Urinary bladder (tissue), 4 donors: ENCODE data around the gene RASAL2. TPM values are rescaled to one million over a fixed set of nuclear protein-coding genes. Genes with fewer than 3 reads are reported as not detected.

Source experiments
- DNase-seq: peaks from one replicate; pipeline ENCODE4 v3.0.0-alpha.2; 2015; ENCODE audit errors: extremely low spot score
- H3K27ac ChIP-seq: one replicate; pipeline ENCODE4 v1.5.1; 2013; ENCODE audit warnings: low read depth, mild to moderate bottlenecking, moderate library complexity
- H3K36me3 ChIP-seq: one replicate; pipeline ENCODE4 v1.6.1; 2013; ENCODE audit warnings: mild to moderate bottlenecking, moderate library complexity; ENCODE audit not compliant: insufficient read depth
- H3K4me1 ChIP-seq: one replicate; pipeline ENCODE4 v1.6.1; 2013; ENCODE audit warnings: mild to moderate bottlenecking, moderate library complexity; ENCODE audit not compliant: insufficient read depth
- H3K4me3 ChIP-seq: one replicate; pipeline ENCODE4 v1.5.1; 2013; ENCODE audit warnings: low read depth, low read length
- WGBS: extraction: QIAGEN DNeasy Blood & Tissue Kit; methylation state at CpG from one replicate; pipeline ENCODE4 v1.1.7; 2013; 5-methylcytosine and 5-hydroxymethylcytosine counted together
- polyA plus RNA-seq: library from polyadenylated mRNA; stranded (reverse); fragments of 200-250 nt; gene quantifications from one replicate; pipeline ENCODE4 v1.2.3, GENCODE V29; 2013
- total RNA-seq: library from RNA; depleted of rRNA; stranded (reverse); fragments of >200 nt; gene quantifications from one replicate; pipeline ENCODE4 v1.2.3, GENCODE V29; 2014
- donor health status: healthy with polysubstance abuse.
- donor health status: healthy.

The RASAL2 gene
- total and polyA plus RNA-seq, 2 donors: 8.8 to 29.2 TPM

DNA sequence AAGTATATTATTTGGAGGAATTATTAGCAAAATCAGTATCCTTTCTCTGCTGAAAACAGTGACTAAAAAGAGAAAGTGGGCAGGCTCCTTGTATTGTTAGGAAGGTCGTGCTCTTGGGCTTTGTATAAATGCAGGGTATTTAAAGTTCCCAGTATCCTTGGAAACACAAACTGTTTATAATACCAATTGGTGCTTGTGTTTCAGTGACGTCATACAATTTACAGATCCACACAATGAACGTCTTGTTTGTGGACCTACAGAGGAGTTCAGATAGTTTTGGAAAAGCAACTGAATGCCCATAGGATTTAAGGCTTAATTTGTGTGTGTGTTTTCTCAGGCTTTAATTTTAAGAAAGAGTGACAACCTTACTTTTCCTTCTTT is 168.2 kb downstream of the RASAL2 start:
- no peak for DNase-seq
- Histone ChIP-seq H3K27ac (no peak overlapping the region), H3K4me1 (no peaks in the 10 kb centered on the region), H3K36me3 (no peaks in the 10 kb centered on the region), H3K4me3 (no peak overlapping the region)
- WGBS: 19% methylated on average over 3 of the region's 3 CpGs

DNA sequence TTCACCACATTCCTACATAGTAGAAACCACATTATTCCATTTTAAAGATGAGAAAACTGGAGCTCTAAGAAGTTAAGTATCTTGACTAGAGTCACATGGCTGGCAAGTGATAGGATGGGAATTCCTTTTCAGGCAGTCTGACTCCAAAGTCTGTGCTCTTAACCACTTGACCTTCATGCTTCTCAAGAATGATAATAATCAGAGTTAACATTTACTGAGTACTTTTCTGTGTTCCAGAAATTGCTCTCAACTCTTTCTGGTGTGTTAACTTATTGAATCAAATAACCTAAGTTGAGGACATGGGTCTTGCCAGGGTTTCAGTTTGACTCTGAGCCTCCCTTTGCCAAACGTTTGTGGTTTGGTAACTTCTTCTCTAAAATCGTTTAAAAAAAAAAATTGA is 169.4 kb downstream of the RASAL2 start:
- Histone ChIP-seq H3K27ac (no peak overlapping the region), H3K4me3 (no peak overlapping the region), H3K4me1 (no peaks in the 10 kb centered on the region), H3K36me3 (no peaks in the 10 kb centered on the region)
- DNase-seq: no peak
- WGBS: 47% methylated on average over 2 of the region's 2 CpGs

DNA sequence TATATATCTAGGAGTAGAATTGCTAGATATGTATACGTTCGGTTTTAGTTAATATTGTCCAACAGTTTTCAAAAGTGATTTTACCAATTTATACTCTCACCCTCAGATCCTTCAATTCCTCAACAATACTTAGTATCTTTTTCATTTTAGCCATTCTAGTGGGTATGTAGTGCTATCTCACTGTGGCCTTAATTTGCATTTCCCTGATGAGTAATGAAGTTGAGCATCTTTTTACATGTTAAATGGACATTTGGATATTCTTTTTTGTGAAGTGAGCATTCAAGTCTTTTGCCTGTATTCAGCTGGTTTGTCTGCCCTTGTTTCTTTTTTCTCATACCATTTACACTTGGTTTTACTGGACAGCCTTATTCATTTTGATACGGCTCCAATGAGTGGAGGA is 172.2 kb downstream of the RASAL2 start:
- 95% methylated on average over 3 of the region's 3 CpGs for WGBS
- H3K36me3 ChIP-seq: no peaks in the 10 kb centered on the region
- no peak overlapping the region for H3K4me3 ChIP-seq
- no peak overlapping the region for H3K27ac ChIP-seq
- no peak for DNase-seq
- H3K4me1 ChIP-seq: no peaks in the 10 kb centered on the region

DNA sequence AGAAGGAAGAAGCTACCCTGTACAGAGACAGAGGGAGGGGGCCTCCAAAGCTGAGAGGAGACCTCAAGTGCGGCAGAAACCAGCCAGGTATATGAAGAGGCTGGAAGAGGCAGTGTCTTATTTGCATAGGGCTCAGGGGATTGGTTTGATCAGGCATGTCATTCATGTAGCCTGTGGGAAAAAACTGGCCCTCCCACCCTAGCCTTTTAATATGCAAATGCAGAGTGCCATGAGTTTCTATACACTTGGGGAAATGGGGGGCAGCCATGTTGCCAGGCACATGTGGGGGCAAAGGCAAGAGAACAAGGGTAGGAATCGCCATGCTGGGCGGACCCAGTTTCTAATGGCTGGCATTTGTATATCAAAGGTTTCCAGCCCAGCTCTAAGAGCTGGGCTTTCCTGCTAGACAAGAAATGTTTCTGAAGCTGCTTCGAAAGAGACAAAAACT is 172.7 kb downstream of the RASAL2 start:
- 84% methylated on average over 4 of the region's 4 CpGs for WGBS
- no peak overlapping the region for H3K4me3 ChIP-seq
- DNase-seq: no peak

DNA sequence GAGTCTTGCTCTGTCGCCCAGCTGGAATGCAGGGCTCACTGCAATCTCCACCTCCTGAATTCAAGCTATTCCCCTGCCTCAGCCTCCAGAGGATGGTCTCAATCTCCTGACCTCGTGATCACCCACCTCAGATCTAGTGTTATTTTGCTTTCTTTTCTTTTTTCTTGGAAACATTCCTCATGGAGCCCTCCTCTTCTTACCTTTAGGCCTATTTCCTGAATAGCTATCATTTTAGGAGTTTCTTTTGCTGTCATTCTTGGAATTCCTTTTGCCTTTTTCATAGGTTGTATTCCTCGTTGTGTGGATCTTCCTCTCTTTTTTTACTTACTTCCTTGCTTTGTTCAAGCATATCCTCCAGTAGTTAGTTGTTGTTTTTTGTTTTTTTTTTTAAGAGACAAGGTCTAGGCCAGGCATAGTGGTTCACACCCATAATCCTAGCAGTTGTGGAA is 173.8 kb downstream of the RASAL2 start:
- no peak for DNase-seq
- Histone ChIP-seq H3K4me3 (no peak overlapping the region), H3K4me1 (no peaks in the 10 kb centered on the region), H3K36me3 (no peaks in the 10 kb centered on the region), H3K27ac (no peak overlapping the region)
- WGBS: 71% methylated on average over 3 of the region's 3 CpGs

More for the DNA sequence above, 172.7 kb downstream of the RASAL2 start:
- no peaks in the 10 kb centered on the region for H3K36me3 ChIP-seq
- H3K4me1 ChIP-seq: no peaks in the 10 kb centered on the region
- H3K27ac ChIP-seq: no peak overlapping the region

DNA sequence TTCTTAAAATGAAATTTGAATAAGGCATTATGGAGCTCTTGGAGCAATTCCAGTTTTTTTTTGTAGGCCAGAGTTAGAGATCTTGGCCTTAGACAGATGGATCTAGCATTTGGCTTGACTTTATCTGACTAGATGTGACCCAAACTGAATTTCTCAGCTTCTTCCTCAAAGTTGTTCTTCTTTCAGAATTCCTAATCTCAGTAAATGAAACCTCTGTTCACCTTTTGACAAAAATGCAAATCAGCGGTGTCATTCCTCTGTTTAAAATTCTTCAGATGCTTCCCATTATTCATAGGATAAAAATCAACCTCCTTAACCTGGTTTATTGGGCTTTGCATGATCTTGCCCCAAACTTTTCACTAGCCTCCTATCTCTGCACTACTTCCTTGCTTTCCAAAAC is 177.6 kb downstream of the RASAL2 start:
- Histone ChIP-seq H3K36me3 (no peaks in the 10 kb centered on the region), H3K27ac (no peak overlapping the region), H3K4me3 (no peak overlapping the region), H3K4me1 (no peaks in the 10 kb centered on the region)
- WGBS: 81% methylated on average over 1 of the region's 1 CpG
- no peak for DNase-seq

DNA sequence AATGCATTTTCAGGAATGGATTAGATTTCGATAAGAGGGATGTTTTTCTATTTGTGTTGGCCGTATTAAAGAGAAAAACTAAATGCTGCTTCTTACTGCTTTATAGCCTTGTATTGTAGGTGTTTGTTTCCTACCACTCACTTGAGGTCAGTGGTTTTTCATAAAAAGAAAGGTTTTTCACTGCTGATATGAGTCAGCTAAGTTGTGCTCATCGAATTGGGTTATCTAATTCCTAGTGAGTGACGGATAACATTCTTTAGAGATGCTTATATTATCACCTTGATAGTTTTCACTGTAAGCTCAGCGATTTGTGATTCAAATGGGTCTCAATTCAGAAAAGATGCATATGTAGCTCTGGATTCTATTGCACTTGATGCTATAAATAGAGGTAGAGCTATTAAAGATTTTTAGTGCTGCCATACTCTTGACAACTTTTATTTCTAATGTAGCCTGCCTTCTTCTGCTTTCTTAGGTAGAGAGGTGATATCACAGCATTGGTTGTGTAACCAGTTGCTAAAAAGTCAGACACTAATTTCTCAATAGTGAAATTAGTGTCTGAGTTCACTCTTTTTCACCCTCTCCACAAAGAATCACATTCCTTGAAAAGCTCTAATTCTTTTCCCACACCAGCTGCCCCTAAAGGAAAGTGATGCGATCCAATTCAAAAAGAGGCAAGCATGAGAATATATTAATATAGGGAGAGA is 180.0 kb downstream of the RASAL2 start:
- no peak for DNase-seq
- H3K27ac ChIP-seq: no peak overlapping the region
- H3K36me3 ChIP-seq: no peaks in the 10 kb centered on the region
- H3K4me3 ChIP-seq: no peak overlapping the region
- 83% methylated on average over 6 of the region's 6 CpGs for WGBS
- no peaks in the 10 kb centered on the region for H3K4me1 ChIP-seq

DNA sequence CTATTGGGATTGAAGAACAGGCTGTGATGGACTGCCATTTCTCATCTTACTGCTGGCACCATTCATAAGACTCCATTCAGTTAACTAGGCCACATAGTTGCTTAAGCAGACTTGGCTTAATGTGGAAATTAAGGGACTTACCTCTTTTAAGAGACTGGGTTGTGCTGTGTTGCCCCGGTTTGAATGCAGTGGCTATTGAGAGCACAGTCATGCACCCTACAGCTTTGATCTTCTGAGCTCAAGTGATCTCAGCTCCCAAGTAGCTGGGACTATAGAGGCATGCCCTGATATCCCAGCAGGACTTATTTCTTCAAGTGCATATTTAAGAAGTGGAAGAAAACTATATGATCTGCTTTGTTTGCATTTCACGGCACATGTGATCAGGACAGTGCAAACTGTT is 181.1 kb downstream of the RASAL2 start:
- no peaks in the 10 kb centered on the region for H3K36me3 ChIP-seq
- no peaks in the 10 kb centered on the region for H3K4me1 ChIP-seq
- H3K4me3 ChIP-seq: no peak overlapping the region
- H3K27ac ChIP-seq: no peak overlapping the region
- 91% methylated on average over 2 of the region's 2 CpGs for WGBS
- DNase-seq: no peak

DNA sequence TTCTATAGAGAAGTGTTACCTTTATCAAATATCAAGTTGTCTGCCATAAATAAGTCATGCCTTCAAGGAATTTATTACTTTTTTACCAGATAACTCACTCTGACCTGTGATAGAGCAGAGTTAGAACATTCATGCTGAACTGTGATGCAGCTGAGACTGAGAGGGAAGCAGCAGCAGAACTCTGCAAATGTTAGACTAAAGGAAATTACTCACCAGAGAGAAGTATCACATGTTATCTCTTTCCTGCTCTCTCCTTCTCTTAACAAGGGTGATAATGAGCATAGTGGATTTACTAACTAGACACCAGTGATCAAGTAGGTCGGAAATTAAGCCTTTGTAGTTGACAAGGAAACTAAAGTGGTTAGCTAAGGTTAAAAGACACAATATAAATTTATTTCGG is 181.6 kb downstream of the RASAL2 start:
- 84% methylated on average over 2 of the region's 2 CpGs for WGBS
- Histone ChIP-seq H3K36me3 (no peaks in the 10 kb centered on the region), H3K4me1 (no peaks in the 10 kb centered on the region), H3K4me3 (no peak overlapping the region), H3K27ac (no peak overlapping the region)
- no peak for DNase-seq

DNA sequence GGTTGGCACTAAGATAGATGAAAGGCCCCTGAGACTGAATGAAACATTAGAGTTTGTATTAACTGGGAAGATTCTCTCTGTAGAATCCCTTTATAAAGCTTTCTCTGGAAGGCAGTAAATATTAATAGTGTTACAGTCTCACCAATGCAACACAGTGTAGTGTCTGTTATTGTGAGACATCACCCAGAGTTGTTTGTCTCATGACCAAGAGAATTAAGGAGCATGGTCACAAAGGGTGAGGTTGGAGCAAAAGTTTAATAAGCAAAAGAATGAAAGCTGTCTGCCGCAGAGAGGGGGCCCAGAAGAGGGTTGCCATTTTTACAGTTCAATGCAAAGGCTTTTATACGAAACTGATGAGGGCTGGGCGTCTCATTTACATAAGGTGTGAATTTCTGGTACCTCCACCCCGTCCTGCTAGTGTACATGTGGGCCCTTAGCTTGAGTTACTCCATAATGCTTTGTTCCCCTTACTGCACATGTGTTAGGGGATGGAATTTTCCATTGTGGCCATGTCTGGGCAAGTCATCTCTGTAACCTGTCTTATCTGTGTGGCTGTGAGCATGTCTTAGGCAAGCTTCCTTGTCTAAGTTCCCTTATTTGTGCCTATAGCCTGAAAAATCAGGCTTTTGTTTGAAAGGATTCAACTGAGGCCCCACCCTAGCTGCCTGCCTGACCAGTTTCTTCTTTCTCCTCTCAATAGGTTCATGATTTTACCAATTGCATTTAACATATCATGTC is 184.1 kb downstream of the RASAL2 start:
- no peak for DNase-seq
- no peaks in the 10 kb centered on the region for H3K36me3 ChIP-seq
- H3K4me3 ChIP-seq: no peak overlapping the region
- H3K27ac ChIP-seq: no peak overlapping the region
- WGBS: 93% methylated on average over 4 of the region's 4 CpGs
- H3K4me1 ChIP-seq: no peaks in the 10 kb centered on the region

DNA sequence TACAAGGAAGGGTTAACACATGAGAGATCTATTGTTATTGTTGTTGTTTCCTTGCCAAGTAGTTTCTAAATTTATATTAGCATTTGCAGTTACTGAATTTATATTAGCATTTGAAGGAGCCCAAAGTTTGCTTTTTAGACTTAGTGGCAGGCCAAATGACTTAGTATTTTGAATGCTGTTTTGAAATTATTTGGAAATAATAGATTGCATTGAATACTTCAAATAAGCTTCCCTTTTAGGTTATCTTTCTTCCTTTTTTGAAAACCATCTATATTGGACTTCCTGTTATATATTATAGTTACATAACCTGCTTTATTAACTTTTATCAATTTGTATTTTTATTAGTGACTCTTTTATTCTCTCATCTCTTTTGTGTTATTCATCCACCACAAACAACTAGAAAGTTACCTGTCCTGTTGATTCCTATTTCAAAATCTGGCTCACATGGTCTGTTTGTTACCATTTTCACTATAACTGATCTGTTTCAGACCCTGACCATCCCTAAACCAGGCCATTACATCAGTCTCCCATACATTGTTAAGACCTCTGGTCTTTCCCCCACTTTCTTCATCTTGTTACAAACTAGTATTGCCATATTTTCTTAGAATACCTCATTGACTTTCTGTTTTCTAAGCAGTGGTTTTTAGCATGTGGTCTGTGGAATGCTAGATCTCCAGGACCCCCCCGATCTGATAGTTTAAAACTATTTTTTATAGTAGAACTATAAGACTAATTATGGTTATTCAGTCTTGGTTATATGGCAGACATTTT is 185.2 kb downstream of the RASAL2 start:
- 84% methylated on average over 1 of the region's 1 CpG for WGBS
- Histone ChIP-seq H3K4me1 (no peaks in the 10 kb centered on the region), H3K36me3 (no peaks in the 10 kb centered on the region), H3K4me3 (no peak overlapping the region), H3K27ac (no peak overlapping the region)
- DNase-seq: no peak

DNA sequence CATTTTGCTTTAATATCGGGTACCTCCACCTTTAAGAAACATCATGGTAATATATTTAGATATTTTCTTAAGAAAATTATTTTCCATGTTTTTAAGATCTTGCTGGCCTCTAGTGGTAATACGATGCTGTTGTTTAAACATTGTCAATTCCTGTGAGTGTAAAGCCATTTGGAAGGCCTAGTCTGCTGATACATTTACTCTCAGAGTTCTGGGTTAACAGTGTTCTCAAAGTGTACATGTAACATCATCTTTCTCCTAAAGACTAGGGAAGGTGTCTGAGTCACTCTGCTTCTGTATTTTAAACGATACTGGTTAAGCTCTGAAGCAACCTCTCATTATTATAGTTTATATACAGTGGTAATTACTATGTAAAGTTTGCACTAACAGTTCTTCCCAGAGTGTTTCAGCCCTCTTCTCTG is 189.1 kb downstream of the RASAL2 start:
- WGBS: 28% methylated on average over 3 of the region's 3 CpGs
- Histone ChIP-seq H3K4me3 (no peak overlapping the region), H3K27ac (no peak overlapping the region), H3K36me3 (no peaks in the 10 kb centered on the region), H3K4me1 (no peaks in the 10 kb centered on the region)
- no peak for DNase-seq

DNA sequence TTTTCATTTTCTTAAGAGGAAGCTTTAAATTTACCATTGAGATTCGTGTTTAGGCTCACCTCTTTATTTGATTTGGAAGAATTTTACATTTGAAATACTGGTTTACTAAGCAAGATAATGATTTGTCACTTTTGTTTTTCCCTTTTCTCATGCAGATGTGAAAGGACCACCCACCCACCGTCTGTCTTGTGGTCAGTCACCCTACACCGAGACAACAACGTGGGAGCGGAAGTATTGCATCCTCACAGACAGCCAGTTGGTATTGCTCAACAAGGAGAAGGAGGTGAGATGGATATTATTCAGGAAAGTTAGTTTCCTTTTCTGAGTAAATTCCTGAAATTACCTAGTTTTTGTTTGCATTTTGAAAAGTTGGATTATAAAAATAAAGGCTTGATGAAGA is 189.5 kb downstream of the RASAL2 start:
- H3K27ac ChIP-seq: no peak overlapping the region
- no peak overlapping the region for H3K4me3 ChIP-seq
- 75% methylated on average over 5 of the region's 5 CpGs for WGBS
- H3K4me1 ChIP-seq: no peaks in the 10 kb centered on the region
- H3K36me3 ChIP-seq: no peaks in the 10 kb centered on the region
- no peak for DNase-seq

DNA sequence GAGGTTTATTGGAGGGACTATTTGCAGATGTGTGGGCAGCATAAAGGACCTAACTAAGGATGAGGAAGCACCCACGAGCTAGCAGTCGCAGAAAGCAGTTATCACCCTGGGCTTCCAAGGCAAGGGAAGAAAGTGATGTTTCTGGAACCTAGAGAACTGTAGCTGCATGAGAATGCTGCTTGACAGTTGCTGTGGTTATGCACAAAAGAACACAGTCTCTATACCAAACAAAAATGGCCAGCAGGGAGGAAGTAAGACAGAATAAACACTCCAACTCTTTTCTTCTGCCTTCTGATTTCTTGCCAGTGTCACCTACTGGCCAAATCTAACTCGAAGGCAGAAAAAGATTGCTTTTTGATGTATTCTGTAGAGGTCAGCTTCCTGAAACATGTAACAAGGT is 190.2 kb downstream of the RASAL2 start:
- H3K27ac ChIP-seq: no peak overlapping the region
- H3K36me3 ChIP-seq: no peaks in the 10 kb centered on the region
- no peak for DNase-seq
- H3K4me3 ChIP-seq: no peak overlapping the region
- WGBS: 59% methylated on average over 3 of the region's 3 CpGs
- H3K4me1 ChIP-seq: no peaks in the 10 kb centered on the region
